ENCODE measurements around the gene MPV17L.
A peak's percentile ranks its signal among the peaks of the same experiment; 100 is the strongest.
"Not testable (repeated sequence)": the region's sequence is repeated elsewhere in the genome, so short reads cannot be mapped to it uniquely, and the experiment has no call there.

MPV17L gene

GRCh38 chr16:15439521-15439920 is 44.0 kb downstream of the MPV17L start:
- H3K4me2 ChIP-seq (ENCODE audit: low read length, poor library complexity, severe bottlenecking): no peak overlapping the region
- no peak overlapping the region for H2BK12ac ChIP-seq (ENCODE audit: low read length in 2 of 2)
- WGBS: 95% methylated on average over 4 of the region's 4 CpGs
- H2BK5ac ChIP-seq (ENCODE audit: low read depth, low read length, poor library complexity, severe bottlenecking): no peak overlapping the region
- no peak overlapping the region for H3K4ac ChIP-seq (ENCODE audit: low read depth in 1 of 2, low read length in 2 of 2)
- H3K23ac ChIP-seq (ENCODE audit: low read length in 2 of 2): no peak overlapping the region
- H3K27me3 ChIP-seq (ENCODE audit: control insufficient read depth in 1 of 2, insufficient read depth in 1 of 2, low read length in 2 of 2): no peaks in the 10 kb centered on the region
- H4K8ac ChIP-seq (ENCODE audit: low read length): no peak overlapping the region
- H2BK15ac ChIP-seq (ENCODE audit: low read depth, poor library complexity, severe bottlenecking): no peak overlapping the region
- H3K4me3 ChIP-seq (ENCODE audit: insufficient read depth in 1 of 2, low read depth in 1 of 2, low read length in 2 of 2): peak overlapping the region in 1 of 2 experiments; percentile 42
- DNase-seq: no peak
- peaks cover 37% of the 10 kb centered on the region for H3K79me1 ChIP-seq (replicated peaks; ENCODE audit: low read length, poor library complexity, severe bottlenecking)
- H3K4me1 ChIP-seq (ENCODE audit: control insufficient read depth, insufficient read depth, low read depth, low read length): peaks cover 3% of the 10 kb centered on the region
- H3K36me3 ChIP-seq (ENCODE audit: control insufficient read depth in 1 of 2, insufficient read depth in 2 of 2, low read depth in 1 of 2, low read length in 2 of 2): peaks cover 0 to 4% of the 10 kb centered on the region in 2 experiments
- peak overlapping the region; percentile 67 for H3K9ac ChIP-seq (ENCODE audit: low read length)
- H2BK120ac ChIP-seq (ENCODE audit: low read depth, low read length): no peak overlapping the region
- H3K14ac ChIP-seq (ENCODE audit: low read length in 2 of 2): no peak overlapping the region
- no peak overlapping the region for H3K18ac ChIP-seq (ENCODE audit: low read depth in 1 of 2, low read length in 2 of 2)
- H2AFZ ChIP-seq (ENCODE audit: low read depth, low read length): no peak overlapping the region
- H3K27ac ChIP-seq (ENCODE audit: low read length, poor library complexity, severe bottlenecking): peak overlapping the region; percentile 47
- H2AK5ac ChIP-seq (ENCODE audit: low read length, severe bottlenecking): peak overlapping the region; percentile 36
- no peaks in the 10 kb centered on the region for H3K9me3 ChIP-seq (ENCODE audit: control insufficient read depth, low read length)
- H4K91ac ChIP-seq (ENCODE audit: low read length): no peak overlapping the region

GRCh38 chr16:15440852-15441251 is 45.3 kb downstream of the MPV17L start:
- no peak overlapping the region for H2BK5ac ChIP-seq (ENCODE audit: low read depth, low read length, poor library complexity, severe bottlenecking)
- H3K4ac ChIP-seq (ENCODE audit: low read depth in 1 of 2, low read length in 2 of 2): no peak overlapping the region
- no peak overlapping the region for H4K91ac ChIP-seq (ENCODE audit: low read length)
- no peak overlapping the region for H3K18ac ChIP-seq (ENCODE audit: low read depth in 1 of 2, low read length in 2 of 2)
- no peak overlapping the region for H3K4me2 ChIP-seq (ENCODE audit: low read length, poor library complexity, severe bottlenecking)
- no peaks in the 10 kb centered on the region for H3K27me3 ChIP-seq (ENCODE audit: control insufficient read depth in 1 of 2, insufficient read depth in 1 of 2, low read length in 2 of 2)
- H2BK12ac ChIP-seq (ENCODE audit: low read length in 2 of 2): no peak overlapping the region
- peaks cover 3% of the 10 kb centered on the region for H3K4me1 ChIP-seq (ENCODE audit: control insufficient read depth, insufficient read depth, low read depth, low read length)
- no peak overlapping the region for H3K14ac ChIP-seq (ENCODE audit: low read length in 2 of 2)
- peak overlapping the region in 1 of 2 experiments; percentile 40 for H3K4me3 ChIP-seq (ENCODE audit: insufficient read depth in 1 of 2, low read depth in 1 of 2, low read length in 2 of 2)
- H2AFZ ChIP-seq (ENCODE audit: low read depth, low read length): no peak overlapping the region
- H3K9ac ChIP-seq (ENCODE audit: low read length): peak overlapping the region; percentile 83
- H2BK15ac ChIP-seq (ENCODE audit: low read depth, poor library complexity, severe bottlenecking): no peak overlapping the region
- H3K27ac ChIP-seq (ENCODE audit: low read length, poor library complexity, severe bottlenecking): peak overlapping the region; percentile 18
- peaks cover 36% of the 10 kb centered on the region for H3K79me1 ChIP-seq (replicated peaks; ENCODE audit: low read length, poor library complexity, severe bottlenecking)
- H3K23ac ChIP-seq (ENCODE audit: low read length in 2 of 2): no peak overlapping the region
- H3K9me3 ChIP-seq (ENCODE audit: control insufficient read depth, low read length): peaks cover 3% of the 10 kb centered on the region
- H2BK120ac ChIP-seq (ENCODE audit: low read depth, low read length): no peak overlapping the region
- no peak overlapping the region for H2AK5ac ChIP-seq (ENCODE audit: low read length, severe bottlenecking)
- 56% methylated on average over 3 of the region's 3 CpGs for WGBS
- peak; percentile 80 for DNase-seq
- no peak overlapping the region for H4K8ac ChIP-seq (ENCODE audit: low read length)
- peaks cover 0 to 15% of the 10 kb centered on the region in 2 experiments for H3K36me3 ChIP-seq (ENCODE audit: control insufficient read depth in 1 of 2, insufficient read depth in 2 of 2, low read depth in 1 of 2, low read length in 2 of 2)

- not testable (repeated sequence) for DNase-seq; H3K27ac ChIP-seq (ENCODE audit: low read length, poor library complexity, severe bottlenecking); H3K9ac ChIP-seq (ENCODE audit: low read length)
Observed at GRCh38 chr16:15442140-15442539, 46.6 kb downstream of the MPV17L start.

DNA sequence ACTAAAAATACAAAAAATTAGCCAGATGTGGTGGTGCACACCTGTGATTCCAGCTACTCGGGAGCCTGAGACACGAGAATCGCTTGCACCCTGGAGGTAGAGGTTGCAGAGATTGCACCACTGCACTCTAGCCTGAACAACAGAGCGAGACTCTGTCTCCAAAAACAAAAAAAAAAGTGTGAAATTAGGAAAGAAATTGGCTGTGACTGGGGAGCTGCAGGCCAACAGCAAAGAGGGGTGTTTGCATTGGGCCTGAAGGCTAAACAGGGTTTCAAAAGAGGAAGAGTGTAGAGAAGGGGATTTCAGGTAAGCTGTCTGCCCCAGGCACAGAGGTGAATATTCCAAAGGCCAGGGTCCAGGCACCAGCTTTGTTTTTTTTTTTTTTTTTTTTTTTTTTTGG is 48.2 kb downstream of the MPV17L start:
- no peak overlapping the region for H2BK15ac ChIP-seq (ENCODE audit: low read depth, poor library complexity, severe bottlenecking)
- H3K23ac ChIP-seq (ENCODE audit: low read length in 2 of 2): no peak overlapping the region
- H3K27me3 ChIP-seq (ENCODE audit: control insufficient read depth in 1 of 2, insufficient read depth in 1 of 2, low read length in 2 of 2): no peaks in the 10 kb centered on the region
- H3K36me3 ChIP-seq (ENCODE audit: control insufficient read depth in 1 of 2, insufficient read depth in 2 of 2, low read depth in 1 of 2, low read length in 2 of 2): peaks cover 3 to 37% of the 10 kb centered on the region in 2 experiments
- H2BK12ac ChIP-seq (ENCODE audit: low read length in 2 of 2): no peak overlapping the region
- H3K18ac ChIP-seq (ENCODE audit: low read depth in 1 of 2, low read length in 2 of 2): no peak overlapping the region
- peaks cover 50% of the 10 kb centered on the region for H3K79me1 ChIP-seq (replicated peaks; ENCODE audit: low read length, poor library complexity, severe bottlenecking)
- H3K4ac ChIP-seq (ENCODE audit: low read depth in 1 of 2, low read length in 2 of 2): no peak overlapping the region
- no peak for DNase-seq
- no peak overlapping the region for H4K91ac ChIP-seq (ENCODE audit: low read length)
- H2BK120ac ChIP-seq (ENCODE audit: low read depth, low read length): no peak overlapping the region
- H4K8ac ChIP-seq (ENCODE audit: low read length): no peak overlapping the region
- H3K4me2 ChIP-seq (ENCODE audit: low read length, poor library complexity, severe bottlenecking): no peak overlapping the region
- no peak overlapping the region for H3K4me3 ChIP-seq (ENCODE audit: insufficient read depth in 1 of 2, low read depth in 1 of 2, low read length in 2 of 2)
- WGBS: 99% methylated on average over 4 of the region's 4 CpGs
- no peak overlapping the region for H3K27ac ChIP-seq (ENCODE audit: low read length, poor library complexity, severe bottlenecking)
- peaks cover 3% of the 10 kb centered on the region for H3K4me1 ChIP-seq (ENCODE audit: control insufficient read depth, insufficient read depth, low read depth, low read length)
- H3K9ac ChIP-seq (ENCODE audit: low read length): no peak overlapping the region
- H2AFZ ChIP-seq (ENCODE audit: low read depth, low read length): no peak overlapping the region
- no peak overlapping the region for H3K14ac ChIP-seq (ENCODE audit: low read length in 2 of 2)
- H2AK5ac ChIP-seq (ENCODE audit: low read length, severe bottlenecking): no peak overlapping the region
- H3K9me3 ChIP-seq (ENCODE audit: control insufficient read depth, low read length): peaks cover 3% of the 10 kb centered on the region
- no peak overlapping the region for H2BK5ac ChIP-seq (ENCODE audit: low read depth, low read length, poor library complexity, severe bottlenecking)

More at GRCh38 chr16:15442140-15442539, 46.6 kb downstream of the MPV17L start:
- peaks cover 40% of the 10 kb centered on the region for H3K79me1 ChIP-seq (replicated peaks; ENCODE audit: low read length, poor library complexity, severe bottlenecking)
- H2AK5ac ChIP-seq (ENCODE audit: low read length, severe bottlenecking); H3K18ac ChIP-seq (ENCODE audit: low read depth in 1 of 2, low read length in 2 of 2); H3K14ac ChIP-seq (ENCODE audit: low read length in 2 of 2); H3K4me2 ChIP-seq (ENCODE audit: low read length, poor library complexity, severe bottlenecking); H3K4me1 ChIP-seq (ENCODE audit: control insufficient read depth, insufficient read depth, low read depth, low read length); H2BK5ac ChIP-seq (ENCODE audit: low read depth, low read length, poor library complexity, severe bottlenecking); H2BK12ac ChIP-seq (ENCODE audit: low read length in 2 of 2); H3K9me3 ChIP-seq (ENCODE audit: control insufficient read depth, low read length); H3K27me3 ChIP-seq (ENCODE audit: control insufficient read depth in 1 of 2, insufficient read depth in 1 of 2, low read length in 2 of 2); H2BK15ac ChIP-seq (ENCODE audit: low read depth, poor library complexity, severe bottlenecking); H2BK120ac ChIP-seq (ENCODE audit: low read depth, low read length); H3K4me3 ChIP-seq (ENCODE audit: insufficient read depth in 1 of 2, low read depth in 1 of 2, low read length in 2 of 2); H2AFZ ChIP-seq (ENCODE audit: low read depth, low read length); H4K91ac ChIP-seq (ENCODE audit: low read length); H3K4ac ChIP-seq (ENCODE audit: low read depth in 1 of 2, low read length in 2 of 2); H3K23ac ChIP-seq (ENCODE audit: low read length in 2 of 2); H4K8ac ChIP-seq (ENCODE audit: low read length): not testable (repeated sequence)
- WGBS: 94% methylated on average over 5 of the region's 5 CpGs
- H3K36me3 ChIP-seq (ENCODE audit: control insufficient read depth in 1 of 2, insufficient read depth in 2 of 2, low read depth in 1 of 2, low read length in 2 of 2): peaks cover 0 to 24% of the 10 kb centered on the region in 2 experiments

Measured in mesenchymal stem cell (in vitro differentiated cells and primary cell).